Nephron (organoid): Measurements from ENCODE around the gene LRPAP1.

Experiments
- H3K27ac Mint-ChIP-seq, 3 experiments: 2 replicates each; pipeline ENCODE4 v1.8.0; 2020; ENCODE audit warnings: mixed read lengths in 3 of 3, mild to moderate bottlenecking in 2 of 3, moderate library complexity in 1 of 3
- H3K27me3 Mint-ChIP-seq: 2 replicates; pipeline ENCODE4 v1.8.0; 2021; ENCODE audit warnings: low read depth, mild to moderate bottlenecking, moderate library complexity, mixed read lengths
- H3K36me3 Mint-ChIP-seq: 2 replicates; pipeline ENCODE4 v1.8.0; 2020; ENCODE audit warnings: low read depth, mixed read lengths
- H3K4me1 Mint-ChIP-seq: 2 replicates; pipeline ENCODE4 v1.8.0; 2020; ENCODE audit warnings: mixed read lengths
- H3K4me3 Mint-ChIP-seq, 3 experiments: 2 replicates each; pipeline ENCODE4 v1.8.0; 2020; ENCODE audit warnings: mild to moderate bottlenecking in 3 of 3, mixed read lengths in 3 of 3, moderate library complexity in 2 of 3
- H3K9me3 Mint-ChIP-seq: 2 replicates; pipeline ENCODE4 v1.8.0; 2020; ENCODE audit warnings: mixed read lengths
- TF ChIP-seq, protein P1 (sequence below), 3 experiments: fragments of 200-600 bp; sonication (generic); IDR thresholded peaks; one replicate each; pipeline ENCODE4 v1.5.0; 2021; ENCODE audit warnings: antibody characterized with exemption in 3 of 3; ENCODE audit not compliant: unreplicated experiment in 3 of 3

The LRPAP1 gene

DNA sequence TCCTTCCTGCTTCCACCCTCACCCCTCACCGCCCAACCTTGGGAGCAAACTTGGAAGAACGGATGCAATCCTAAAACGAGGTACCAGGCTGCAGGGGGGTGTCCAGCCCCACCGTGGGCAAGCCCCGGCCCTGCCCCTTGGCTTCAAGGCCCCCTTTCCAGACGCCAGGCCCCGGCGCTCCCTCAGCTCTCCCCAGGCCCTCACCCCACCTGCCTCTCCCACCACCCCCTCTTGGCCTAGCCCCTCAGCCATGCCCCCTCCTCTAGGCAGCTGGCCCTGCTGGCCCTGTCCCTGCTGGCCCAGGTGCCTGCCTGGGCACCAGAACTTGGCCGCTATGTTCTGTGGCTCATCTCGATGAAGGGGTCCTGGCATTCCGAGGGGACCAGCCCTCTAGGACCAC is 33.8 kb downstream of the LRPAP1 start:
- H3K27me3 Mint-ChIP-seq: peaks cover 5% of the 10 kb centered on the region
- H3K9me3 Mint-ChIP-seq: no peaks in the 10 kb centered on the region
- H3K36me3 Mint-ChIP-seq: peaks cover 3% of the 10 kb centered on the region
- TF ChIP-seq, protein P1, sequence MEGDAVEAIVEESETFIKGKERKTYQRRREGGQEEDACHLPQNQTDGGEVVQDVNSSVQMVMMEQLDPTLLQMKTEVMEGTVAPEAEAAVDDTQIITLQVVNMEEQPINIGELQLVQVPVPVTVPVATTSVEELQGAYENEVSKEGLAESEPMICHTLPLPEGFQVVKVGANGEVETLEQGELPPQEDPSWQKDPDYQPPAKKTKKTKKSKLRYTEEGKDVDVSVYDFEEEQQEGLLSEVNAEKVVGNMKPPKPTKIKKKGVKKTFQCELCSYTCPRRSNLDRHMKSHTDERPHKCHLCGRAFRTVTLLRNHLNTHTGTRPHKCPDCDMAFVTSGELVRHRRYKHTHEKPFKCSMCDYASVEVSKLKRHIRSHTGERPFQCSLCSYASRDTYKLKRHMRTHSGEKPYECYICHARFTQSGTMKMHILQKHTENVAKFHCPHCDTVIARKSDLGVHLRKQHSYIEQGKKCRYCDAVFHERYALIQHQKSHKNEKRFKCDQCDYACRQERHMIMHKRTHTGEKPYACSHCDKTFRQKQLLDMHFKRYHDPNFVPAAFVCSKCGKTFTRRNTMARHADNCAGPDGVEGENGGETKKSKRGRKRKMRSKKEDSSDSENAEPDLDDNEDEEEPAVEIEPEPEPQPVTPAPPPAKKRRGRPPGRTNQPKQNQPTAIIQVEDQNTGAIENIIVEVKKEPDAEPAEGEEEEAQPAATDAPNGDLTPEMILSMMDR (IDR thresholded peaks at IDR 0.05; ENCODE audit: unreplicated experiment in 3 of 3): no peak
- H3K4me1 Mint-ChIP-seq: no peaks in the 10 kb centered on the region
- H3K27ac Mint-ChIP-seq: no peak overlapping the region
- H3K4me3 Mint-ChIP-seq: no peak overlapping the region

DNA sequence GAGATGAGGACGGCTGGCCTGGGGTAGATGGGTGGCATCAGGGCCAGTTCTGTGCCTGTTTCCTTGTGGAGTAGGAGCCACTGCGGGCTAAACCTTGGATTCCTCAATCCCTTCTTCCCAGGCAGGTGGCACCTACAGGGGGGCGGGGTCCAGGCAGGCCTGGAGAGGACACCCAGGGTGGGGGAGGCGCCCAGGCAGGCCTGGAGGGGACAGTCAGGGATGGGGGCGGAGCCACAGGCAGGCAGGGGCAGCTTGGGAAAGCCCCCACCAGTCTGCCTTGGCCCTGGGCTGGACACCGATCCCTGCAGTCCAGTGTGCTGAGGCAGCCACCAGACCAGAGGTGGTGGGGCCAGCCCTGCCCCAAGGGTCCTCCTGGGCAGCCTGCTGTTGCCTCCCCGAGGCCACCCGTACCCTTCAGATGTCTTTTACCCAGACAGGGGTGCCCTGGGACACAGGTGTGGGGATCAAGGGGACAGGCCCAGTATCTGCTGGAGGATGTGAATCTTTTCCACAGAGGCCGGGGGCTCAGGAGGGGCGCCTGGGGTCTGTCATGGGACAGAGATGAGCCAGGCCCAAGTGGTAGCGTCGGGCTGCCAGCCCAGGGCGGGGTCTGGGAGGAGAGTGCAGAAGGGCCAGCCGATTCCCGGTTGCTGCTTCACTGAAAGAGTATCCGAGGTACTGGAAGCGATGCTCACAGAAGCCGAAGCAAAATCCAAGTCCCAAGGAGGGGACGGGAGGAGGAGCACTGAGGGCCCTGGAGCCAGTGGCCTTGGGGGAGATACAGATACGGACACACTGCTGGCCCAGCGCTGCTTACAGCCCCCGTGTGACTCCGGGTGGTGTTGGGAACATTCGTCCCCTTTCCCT is 34.5 kb downstream of the LRPAP1 start:
- Mint-ChIP-seq H3K9me3 (no peaks in the 10 kb centered on the region), H3K36me3 (no peaks in the 10 kb centered on the region), H3K27ac (no peak overlapping the region), H3K4me1 (no peaks in the 10 kb centered on the region), H3K4me3 (no peak overlapping the region), H3K27me3 (peaks cover 5% of the 10 kb centered on the region)
- TF ChIP-seq, protein P1 (IDR thresholded peaks at IDR 0.05; ENCODE audit: unreplicated experiment in 3 of 3): no peak

DNA sequence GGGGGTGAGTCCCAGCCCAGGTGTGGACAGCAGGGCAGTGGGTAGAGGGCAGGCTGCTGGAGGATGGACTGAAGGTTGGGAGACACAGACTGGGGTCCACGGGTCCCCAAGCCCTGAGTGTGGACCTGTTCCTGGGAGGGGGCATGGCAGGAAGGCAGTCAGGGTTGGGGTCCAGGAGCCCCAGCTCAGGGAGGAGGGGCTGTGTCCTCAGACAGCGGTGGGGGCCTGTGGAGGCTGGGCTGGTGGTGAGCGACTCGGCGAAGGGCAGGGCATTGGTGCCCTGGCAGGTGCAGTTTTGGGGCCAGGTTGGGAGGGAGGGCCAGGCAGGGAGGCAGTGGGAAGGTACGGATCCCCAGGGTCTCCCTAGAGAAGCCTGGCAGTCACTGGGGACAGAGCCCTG is 35.1 kb downstream of the LRPAP1 start:
- Mint-ChIP-seq H3K36me3 (no peaks in the 10 kb centered on the region), H3K27ac (no peak overlapping the region), H3K4me3 (no peak overlapping the region), H3K9me3 (no peaks in the 10 kb centered on the region), H3K27me3 (peaks cover 5% of the 10 kb centered on the region), H3K4me1 (peaks cover 1% of the 10 kb centered on the region)
- TF ChIP-seq, protein P1 (IDR thresholded peaks at IDR 0.05; ENCODE audit: unreplicated experiment in 3 of 3): no peak

DNA sequence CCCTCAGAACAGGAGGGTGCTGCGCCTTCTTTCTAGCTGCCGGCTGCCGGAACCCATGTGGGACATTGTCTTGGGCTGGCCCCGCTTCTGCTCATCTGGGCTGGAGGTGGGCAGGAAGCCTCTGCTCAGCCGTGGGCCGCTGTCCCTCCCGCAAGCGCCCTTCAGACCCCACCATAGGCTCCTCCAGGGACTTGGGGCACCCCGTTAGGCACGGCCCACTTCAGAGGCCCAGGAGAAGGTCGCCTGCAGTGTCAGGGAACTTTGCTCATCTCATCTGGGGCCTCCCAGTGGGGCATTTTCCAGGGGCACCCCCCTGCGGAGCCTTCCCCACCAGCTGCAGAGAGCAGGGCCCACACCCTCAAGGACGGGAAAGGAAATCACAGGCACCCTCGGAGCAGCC is 36.2 kb downstream of the LRPAP1 start:
- Mint-ChIP-seq H3K27ac (no peak overlapping the region), H3K4me1 (peaks cover 9% of the 10 kb centered on the region), H3K36me3 (no peaks in the 10 kb centered on the region), H3K4me3 (no peak overlapping the region), H3K9me3 (no peaks in the 10 kb centered on the region), H3K27me3 (peaks cover 16% of the 10 kb centered on the region)
- TF ChIP-seq, protein P1 (IDR thresholded peaks at IDR 0.05; ENCODE audit: unreplicated experiment in 3 of 3): no peak

DNA sequence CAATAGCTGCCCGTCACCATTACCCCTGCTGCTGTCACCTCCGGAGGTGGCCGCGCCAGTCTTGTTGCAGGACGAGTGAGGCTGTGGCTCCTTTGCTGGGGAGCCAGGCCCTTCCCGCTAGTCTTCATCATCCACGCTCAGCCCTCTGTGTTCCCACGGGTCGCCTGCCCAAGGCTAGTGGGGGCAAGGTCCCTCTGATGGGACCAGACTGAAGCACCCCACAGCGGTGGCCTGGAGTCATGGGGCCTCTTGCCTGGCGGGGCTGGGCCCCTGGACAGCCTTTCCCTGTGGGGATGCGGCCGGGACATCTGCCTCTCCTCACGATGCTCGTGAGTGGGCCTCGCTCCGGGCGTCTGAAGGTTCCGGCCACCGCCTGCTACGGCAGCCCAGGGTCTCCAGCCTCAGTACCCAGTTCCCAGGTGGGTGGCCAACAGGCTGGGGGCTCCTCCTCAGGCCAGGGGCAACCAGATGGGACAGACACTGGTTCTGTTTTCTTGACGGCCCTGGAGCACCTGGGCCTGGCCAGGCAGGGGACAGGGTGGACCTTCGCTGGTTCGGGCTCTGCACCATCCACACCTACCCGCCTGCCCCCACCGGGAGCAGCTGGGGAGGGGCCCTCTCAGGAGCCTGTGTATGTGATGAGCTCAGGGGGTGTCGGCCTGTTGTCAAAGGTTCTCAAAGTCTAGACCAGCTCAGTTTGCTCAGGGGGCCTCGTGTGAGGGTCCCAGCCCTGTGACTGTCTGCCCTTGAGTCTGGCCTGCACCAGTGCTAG is 36.8 kb downstream of the LRPAP1 start:
- H3K9me3 Mint-ChIP-seq: no peaks in the 10 kb centered on the region
- no peaks in the 10 kb centered on the region for H3K36me3 Mint-ChIP-seq
- H3K4me3 Mint-ChIP-seq: no peak overlapping the region
- H3K27ac Mint-ChIP-seq: no peak overlapping the region
- peaks cover 20% of the 10 kb centered on the region for H3K27me3 Mint-ChIP-seq
- TF ChIP-seq, protein P1 (IDR thresholded peaks at IDR 0.05; ENCODE audit: unreplicated experiment in 3 of 3): no peak
- H3K4me1 Mint-ChIP-seq: peaks cover 9% of the 10 kb centered on the region
